Activated B cell treated with CpG ODN at 0.5 μM for 24 hours (primary cell): ENCODE results near the gene EPN3. TPM values are rescaled to one million over a fixed set of nuclear protein-coding genes. Genes with fewer than 3 reads are reported as not detected.

Source experiments
- ATAC-seq: fragments of 200-7000 bp; cut with Tn5 transposase; one replicate; pipeline ENCODE4 v1.10.0; 2021; ENCODE audit warnings: low read depth, mild to moderate bottlenecking, moderate library complexity
- CTCF ChIA-PET: fragments of 350-600 bp; sonication (Branson Sonifier 250); formaldehyde crosslinking; loops from one replicate; lab custom pipeline; 2021; ENCODE audit warnings: antibody characterized with exemption; lab: Charles Lee
- POLR2A ChIA-PET: fragments of 350-600 bp; sonication (Branson Sonifier 250); formaldehyde crosslinking; loops from one replicate; lab custom pipeline; 2021; ENCODE audit warnings: antibody characterized with exemption; lab: Charles Lee
- DNase-seq: peaks from one replicate; pipeline ENCODE4 v3.0.0; 2022
- H3K27ac Mint-ChIP-seq: one replicate; pipeline ENCODE4 v1.8.0; 2020; ENCODE audit warnings: mixed read lengths
- H3K27me3 Mint-ChIP-seq: one replicate; pipeline ENCODE4 v1.8.0; 2021; ENCODE audit warnings: mixed read lengths
- H3K36me3 Mint-ChIP-seq: one replicate; pipeline ENCODE4 v1.8.0; 2021; ENCODE audit warnings: low read depth, mixed read lengths
- H3K4me1 Mint-ChIP-seq: one replicate; pipeline ENCODE4 v1.8.0; 2021; ENCODE audit warnings: mixed read lengths
- H3K4me3 Mint-ChIP-seq: one replicate; pipeline ENCODE4 v1.8.0; 2020; ENCODE audit warnings: mild to moderate bottlenecking, mixed read lengths
- H3K9me3 Mint-ChIP-seq: one replicate; pipeline ENCODE4 v1.8.0; 2020; ENCODE audit warnings: mixed read lengths
- CTCF ChIP-seq: fragments of 200-600 bp; IDR thresholded peaks from one replicate; pipeline ENCODE4 v1.8.0; 2022; ENCODE audit warnings: antibody characterized with exemption, mild to moderate bottlenecking
- intact Hi-C: fragments of 100-400 bp; cut with micrococcal nuclease; formaldehyde crosslinking; loops from one replicate; pipeline ENCODE4 v1.15.1; 2024
- total RNA-seq: library from RNA; stranded (reverse); gene quantifications from 2 replicates; pipeline ENCODE4 v1.2.3, GENCODE V29; 2022

The EPN3 gene
- total RNA-seq, 1 donor from 2014 or later = not detected

- ChIA-PET POLR2A (no interaction called here), CTCF (interaction anchor here (1.5 kb wide), 1 partner anchor 74 kb away, joined by 7 read pairs; no protein-coding TSS in a partner anchor)
- intact Hi-C loops = no loop called here
- Mint-ChIP-seq H3K36me3 (peaks cover 20% of the 10 kb centered on the region), H3K4me3 (no peak overlapping the region), H3K4me1 (peaks cover 5% of the 10 kb centered on the region), H3K27ac (no peak overlapping the region), H3K9me3 (no peaks in the 10 kb centered on the region), H3K27me3 (no peaks in the 10 kb centered on the region)
- DNase-seq = no peak
- TF ChIP-seq CTCF = no peak
- no peak for ATAC-seq
Measured at GRCh38 chr17:50551884-50552283, 19.3 kb downstream of the EPN3 start.

- Mint-ChIP-seq H3K27me3 (peaks cover 10% of the 10 kb centered on the region), H3K27ac (no peak overlapping the region), H3K4me3 (no peak overlapping the region), H3K9me3 (no peaks in the 10 kb centered on the region), H3K36me3 (peaks cover 18% of the 10 kb centered on the region), H3K4me1 (peaks cover 11% of the 10 kb centered on the region)
- DNase-seq (no peak), ATAC-seq (no peak)
- ChIA-PET CTCF (no interaction called here), POLR2A (no interaction called here)
- intact Hi-C loops = no loop called here
- no peak for TF ChIP-seq CTCF
Measured at GRCh38 chr17:50554201-50554600, 21.7 kb downstream of the EPN3 start.

GRCh38 chr17:50556803-50557202 is 24.3 kb downstream of the EPN3 start:
- ChIA-PET CTCF (no interaction called here), POLR2A (no interaction called here)
- DNase-seq = no peak
- TF ChIP-seq CTCF = no peak
- Mint-ChIP-seq H3K9me3 (no peaks in the 10 kb centered on the region), H3K4me1 (peaks cover 22% of the 10 kb centered on the region), H3K36me3 (peaks cover 12% of the 10 kb centered on the region), H3K27ac (no peak overlapping the region), H3K4me3 (no peak overlapping the region), H3K27me3 (peaks cover 10% of the 10 kb centered on the region)
- no peak for ATAC-seq
- intact Hi-C loops = no loop called here

GRCh38 chr17:50557630-50558029 is 25.1 kb downstream of the EPN3 start:
- no peak for TF ChIP-seq CTCF
- ATAC-seq (no peak), DNase-seq (no peak)
- Mint-ChIP-seq H3K4me3 (no peak overlapping the region), H3K27ac (no peak overlapping the region), H3K27me3 (peaks cover 15% of the 10 kb centered on the region), H3K4me1 (peaks cover 26% of the 10 kb centered on the region), H3K36me3 (peaks cover 12% of the 10 kb centered on the region), H3K9me3 (no peaks in the 10 kb centered on the region)
- POLR2A ChIA-PET = interaction anchor here (1.2 kb wide), 1 partner anchor 10 kb away, joined by 3 read pairs; no protein-coding TSS in a partner anchor
- CTCF ChIA-PET = no interaction called here
- intact Hi-C loops = no loop called here

- no peak for TF ChIP-seq CTCF
- CTCF ChIA-PET = no interaction called here
- Mint-ChIP-seq H3K9me3 (no peaks in the 10 kb centered on the region), H3K4me3 (peak overlapping the region; percentile 84), H3K27me3 (peaks cover 16% of the 10 kb centered on the region), H3K27ac (no peak overlapping the region), H3K36me3 (peaks cover 12% of the 10 kb centered on the region), H3K4me1 (peaks cover 26% of the 10 kb centered on the region)
- DNase-seq (no peak), ATAC-seq (no peak)
- POLR2A ChIA-PET = interaction anchor here (1.2 kb wide), 1 partner anchor 9 kb away, joined by 3 read pairs; no protein-coding TSS in a partner anchor
- intact Hi-C loops = no loop called here
Measured at GRCh38 chr17:50558091-50558490, 25.6 kb downstream of the EPN3 start.
